Activated CD4-positive, alpha-beta T cell treated with anti-CD3 and anti-CD28 coated beads for 48 hours (primary cell): ENCODE results near the gene CAMK2G.

Experiments used
- DNase-seq: peaks from one replicate; pipeline ENCODE4 v3.0.0-alpha.2; 2020

Gene CAMK2G

DNA sequence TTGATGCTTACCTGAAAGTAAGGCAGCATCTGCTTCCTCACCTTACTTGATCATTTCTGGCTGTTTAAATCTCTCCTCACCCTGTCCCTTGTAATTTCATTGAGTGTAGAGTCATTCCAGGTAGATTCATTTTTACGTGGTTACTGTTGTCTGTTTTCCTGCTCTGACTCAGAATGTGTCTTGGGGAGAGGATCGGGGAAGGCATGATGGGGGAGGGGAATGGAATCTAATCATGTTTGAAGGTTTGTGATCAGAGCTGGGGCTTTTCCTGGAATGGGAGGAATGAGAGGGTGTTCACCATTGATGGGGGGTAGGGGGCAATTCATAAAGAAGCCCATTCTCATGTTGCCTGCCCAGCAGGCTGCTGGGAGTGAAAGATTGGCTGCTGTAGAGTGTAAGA, 111.4 kb downstream of the CAMK2G start:
- DNase-seq, result no peak
